Measurements from ENCODE around the gene FARSA.
A peak's percentile ranks its signal among the peaks of the same experiment; 100 is the strongest.
"Not testable (repeated sequence)": the region's sequence is repeated elsewhere in the genome, so short reads cannot be mapped to it uniquely, and the experiment has no call there.

FARSA gene

GRCh38 chr19:12932392-12933286, 872 bp downstream of the FARSA start:
- TF ChIP-seq CTCF (IDR thresholded peaks at IDR 0.05; ENCODE audit: low read length, missing control alignments): no peak
- DNase-seq (ENCODE audit: low read depth): no peak
- peak overlapping the region; percentile 97 for H3K4me3 ChIP-seq (replicated peaks; ENCODE audit: low read depth, low read length)

- no peak for DNase-seq (ENCODE audit: low read depth)
- H3K4me3 ChIP-seq (replicated peaks; ENCODE audit: low read depth, low read length): no peak overlapping the region
- TF ChIP-seq CTCF (IDR thresholded peaks at IDR 0.05; ENCODE audit: low read length, missing control alignments): no peak
Measured at GRCh38 chr19:12930002-12930645, 3.4 kb downstream of the FARSA start.

DNA sequence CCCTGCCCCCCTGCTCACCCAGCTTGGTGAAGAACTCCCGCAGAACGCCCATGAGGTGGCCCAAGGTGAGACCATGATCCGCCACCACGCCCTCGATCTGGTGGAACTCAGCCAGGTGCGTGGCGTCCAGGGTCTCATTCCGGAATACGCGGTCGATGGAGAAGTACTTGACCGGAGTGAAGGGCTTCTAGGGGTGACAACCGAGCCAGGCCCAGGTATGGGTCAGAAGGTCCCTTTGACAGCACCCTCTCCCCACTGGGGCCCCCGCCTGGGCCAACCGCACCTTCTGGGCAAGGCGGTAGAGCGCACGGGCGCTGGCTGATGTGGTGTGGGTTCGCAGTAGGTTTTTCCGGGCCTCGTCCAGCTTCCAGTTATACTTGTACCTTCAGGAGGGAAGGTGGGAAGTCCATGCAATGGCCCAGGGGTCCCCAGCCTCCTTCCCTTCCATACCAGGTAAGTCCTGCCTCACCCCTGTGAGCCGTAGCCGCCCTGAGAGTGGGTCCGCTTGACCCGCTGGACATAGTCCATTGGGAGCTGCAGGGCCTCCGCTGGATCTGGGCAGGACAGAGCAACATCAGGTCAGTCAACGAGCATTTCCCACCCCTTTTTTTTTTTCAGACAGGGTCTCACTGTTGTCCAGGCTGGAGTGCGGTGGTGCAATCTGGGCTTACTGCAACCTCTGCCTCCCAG, 8.7 kb downstream of the FARSA start:
- no peak for DNase-seq (ENCODE audit: low read depth)
- H3K4me3 ChIP-seq (replicated peaks; ENCODE audit: low read depth, low read length): no peak overlapping the region
- no peak for TF ChIP-seq CTCF (IDR thresholded peaks at IDR 0.05; ENCODE audit: low read length, missing control alignments)

GRCh38 chr19:12922959-12923358, 10.6 kb downstream of the FARSA start:
- H3K4me3 ChIP-seq (replicated peaks; ENCODE audit: low read depth, low read length): no peak overlapping the region
- DNase-seq (ENCODE audit: low read depth): no peak
- no peak for TF ChIP-seq CTCF (IDR thresholded peaks at IDR 0.05; ENCODE audit: low read length, missing control alignments)

GRCh38 chr19:12921047-12921446, 12.5 kb downstream of the FARSA start:
- no peak for TF ChIP-seq CTCF (IDR thresholded peaks at IDR 0.05; ENCODE audit: low read length, missing control alignments)
- no peak overlapping the region for H3K4me3 ChIP-seq (replicated peaks; ENCODE audit: low read depth, low read length)
- DNase-seq (ENCODE audit: low read depth): no peak

DNA sequence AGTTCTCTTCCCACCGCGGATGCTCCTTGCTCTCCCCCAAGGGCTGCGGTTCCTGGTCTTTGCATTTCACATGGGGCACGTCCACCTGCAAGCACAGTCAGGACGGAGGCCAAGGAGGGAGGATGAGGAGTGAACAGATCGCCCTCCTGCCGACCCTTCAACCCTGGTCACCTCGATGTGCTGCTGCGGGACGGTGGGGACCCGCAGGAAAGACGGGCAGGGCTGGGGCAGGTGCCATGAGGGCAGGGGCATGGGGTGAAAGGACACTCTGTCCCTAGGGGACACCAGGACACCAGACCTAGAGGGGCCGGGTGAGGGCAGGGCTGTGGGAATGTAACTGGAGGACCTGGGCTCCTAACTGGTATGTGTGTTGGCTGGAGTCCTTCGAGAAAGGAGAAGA, 15.3 kb downstream of the FARSA start:
- H3K4me3 ChIP-seq (replicated peaks; ENCODE audit: low read depth, low read length): no peak overlapping the region

DNA sequence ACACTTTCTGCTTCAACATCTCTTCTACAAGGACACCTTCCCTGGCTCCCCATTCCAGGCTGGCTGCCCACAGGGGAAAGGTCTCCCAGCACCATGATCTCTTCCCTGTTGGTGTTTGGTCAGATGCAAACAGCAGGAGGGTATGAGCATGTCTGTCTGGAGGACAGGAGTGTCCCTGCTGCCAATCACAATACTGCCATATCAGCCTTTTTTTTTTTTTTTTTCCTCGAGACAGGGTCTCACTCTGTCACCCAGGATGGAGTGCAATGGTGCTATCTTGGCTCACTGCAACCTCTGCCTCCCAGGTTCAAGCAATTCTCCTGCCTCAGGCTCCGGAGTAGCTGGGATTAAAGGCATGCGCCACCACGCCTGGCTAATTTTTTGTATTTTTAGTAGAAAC, 17.7 kb downstream of the FARSA start:
- H3K4me3 ChIP-seq (replicated peaks; ENCODE audit: low read depth, low read length); DNase-seq (ENCODE audit: low read depth): not testable (repeated sequence)

More for the DNA sequence above, 15.3 kb downstream of the FARSA start:
- DNase-seq (ENCODE audit: low read depth): no peak
- TF ChIP-seq CTCF (IDR thresholded peaks at IDR 0.05; ENCODE audit: low read length, missing control alignments): no peak
